Esophagus squamous epithelium (tissue), 5 donors: ENCODE measurements around the gene TUT4. TPM values are rescaled to one million over a fixed set of nuclear protein-coding genes. Genes with fewer than 3 reads are reported as not detected.

Experiments used
- DNase-seq: peaks from one replicate; lab custom pipeline; 2025; lab: John Stamatoyannopoulos, UW
- H3K27ac ChIP-seq, 4 donors: fragments of 200-600 bp; sonication (generic); one replicate each; pipeline ENCODE4 v1.5.1; 2016 to 2019; ENCODE audit warnings: mild to moderate bottlenecking in 1 of 4
- H3K27me3 ChIP-seq, 4 donors: fragments of 200-600 bp; sonication (generic); 1 replicate in 3 of 4; 2 replicates in 1 of 4; pipeline versions ENCODE4 v1.5.1 to v1.6.0; 2017 to 2021; ENCODE audit warnings: antibody characterized with exemption in 1 of 4
- H3K36me3 ChIP-seq, 3 donors: fragments of 200-600 bp; sonication (generic); one replicate each; pipeline ENCODE4 v1.5.1; 2016 to 2019
- H3K4me1 ChIP-seq, 3 donors: fragments of 200-600 bp; sonication (generic); one replicate each; pipeline ENCODE4 v1.5.1; 2017 to 2019
- H3K4me3 ChIP-seq, 4 donors: fragments of 200-600 bp; sonication (generic); 1 replicate in 3 of 4; 2 replicates in 1 of 4; pipeline ENCODE4 v1.5.1; 2016 to 2019; ENCODE audit warnings: mild to moderate bottlenecking in 2 of 4, moderate library complexity in 1 of 4
- H3K9me3 ChIP-seq, 3 donors: fragments of 200-600 bp; sonication (generic); one replicate each; pipeline ENCODE4 v1.5.1; 2016 to 2019
- POLR2A ChIP-seq, 4 donors: fragments of 450-650 bp; IDR thresholded peaks; one replicate each; pipeline ENCODE4 v1.6.1; 2017; ENCODE audit warnings: antibody characterized with exemption in 4 of 4, mild to moderate bottlenecking in 4 of 4, moderate library complexity in 3 of 4
- WGBS, 2 donors: methylation state at CpG; one replicate each; pipeline ENCODE4 v1.1.5; 2018; 5-methylcytosine and 5-hydroxymethylcytosine counted together
- intact Hi-C: fragments of 100-400 bp; cut with DNase I; formaldehyde crosslinking; loops from one replicate; pipeline ENCODE4 v1.15.0; 2022
- total RNA-seq, 4 donors: library from RNA; depleted of rRNA; stranded (reverse); fragments of >200 nt; gene quantifications; one replicate each; pipeline ENCODE4 v1.1.0, GENCODE V29; 2016
- TF ChIP-seq, protein P1 (sequence below), 6 experiments: fragments of 450-650 bp in 4 of 6; fragments of 200-600 bp in 2 of 6; sonication (generic) in 2 of 6; IDR thresholded peaks; one replicate each; pipeline ENCODE4 v1.5.1; 2016 to 2019; ENCODE audit warnings: antibody characterized with exemption in 6 of 6, mild to moderate bottlenecking in 4 of 6, moderate library complexity in 4 of 6
- donor health status: DM: yes; HTN: yes; CAD: no.

Gene TUT4
- total RNA-seq, 4 donors from 2014 or later, result 18.9 to 56.1 (median 26.8) TPM

GRCh38 chr1:52506920-52507546, 45.9 kb downstream of the TUT4 start:
- 76 to 77% methylated on average over 3 of the region's 3 CpGs for WGBS, 2 donors
- H3K27ac ChIP-seq, result no peak overlapping the region
- intact Hi-C loops, result no loop called here
- H3K4me1 ChIP-seq, result peaks cover 0 to 4% (median 0%) of the 10 kb centered on the region in 3 donors
- H3K9me3 ChIP-seq, result no peaks in the 10 kb centered on the region
- DNase-seq, result no peak
- no peaks in the 10 kb centered on the region for H3K27me3 ChIP-seq
- TF ChIP-seq, protein P1, sequence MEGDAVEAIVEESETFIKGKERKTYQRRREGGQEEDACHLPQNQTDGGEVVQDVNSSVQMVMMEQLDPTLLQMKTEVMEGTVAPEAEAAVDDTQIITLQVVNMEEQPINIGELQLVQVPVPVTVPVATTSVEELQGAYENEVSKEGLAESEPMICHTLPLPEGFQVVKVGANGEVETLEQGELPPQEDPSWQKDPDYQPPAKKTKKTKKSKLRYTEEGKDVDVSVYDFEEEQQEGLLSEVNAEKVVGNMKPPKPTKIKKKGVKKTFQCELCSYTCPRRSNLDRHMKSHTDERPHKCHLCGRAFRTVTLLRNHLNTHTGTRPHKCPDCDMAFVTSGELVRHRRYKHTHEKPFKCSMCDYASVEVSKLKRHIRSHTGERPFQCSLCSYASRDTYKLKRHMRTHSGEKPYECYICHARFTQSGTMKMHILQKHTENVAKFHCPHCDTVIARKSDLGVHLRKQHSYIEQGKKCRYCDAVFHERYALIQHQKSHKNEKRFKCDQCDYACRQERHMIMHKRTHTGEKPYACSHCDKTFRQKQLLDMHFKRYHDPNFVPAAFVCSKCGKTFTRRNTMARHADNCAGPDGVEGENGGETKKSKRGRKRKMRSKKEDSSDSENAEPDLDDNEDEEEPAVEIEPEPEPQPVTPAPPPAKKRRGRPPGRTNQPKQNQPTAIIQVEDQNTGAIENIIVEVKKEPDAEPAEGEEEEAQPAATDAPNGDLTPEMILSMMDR (IDR thresholded peaks at IDR 0.05), result no peak
- no peak for TF ChIP-seq POLR2A (IDR thresholded peaks at IDR 0.05)
- H3K4me3 ChIP-seq, result no peak overlapping the region
- H3K36me3 ChIP-seq, result peaks cover 0 to 36% (median 0%) of the 10 kb centered on the region in 3 donors

GRCh38 chr1:52506349-52506748, 46.5 kb downstream of the TUT4 start:
- peaks cover 0 to 4% (median 0%) of the 10 kb centered on the region in 3 donors for H3K4me1 ChIP-seq
- intact Hi-C loops, result no loop called here
- WGBS, 2 donors, result 91 to 95% methylated on average over 3 of the region's 3 CpGs
- H3K36me3 ChIP-seq, result peaks cover 0 to 40% (median 0%) of the 10 kb centered on the region in 3 donors
- no peak overlapping the region for H3K4me3 ChIP-seq
- no peak overlapping the region for H3K27ac ChIP-seq
- H3K27me3 ChIP-seq, result no peaks in the 10 kb centered on the region
- H3K9me3 ChIP-seq, result no peaks in the 10 kb centered on the region
- no peak for TF ChIP-seq POLR2A (IDR thresholded peaks at IDR 0.05)
- TF ChIP-seq, protein P1 (IDR thresholded peaks at IDR 0.05), result no peak
- no peak for DNase-seq

- intact Hi-C loops, result no loop called here
- no peak overlapping the region for H3K4me3 ChIP-seq
- H3K9me3 ChIP-seq, result no peaks in the 10 kb centered on the region
- no peaks in the 10 kb centered on the region for H3K4me1 ChIP-seq
- no peaks in the 10 kb centered on the region for H3K27me3 ChIP-seq
- TF ChIP-seq, protein P1 (IDR thresholded peaks at IDR 0.05), result no peak
- no peak for TF ChIP-seq POLR2A (IDR thresholded peaks at IDR 0.05)
- no peak for DNase-seq
- no peak overlapping the region for H3K27ac ChIP-seq
- WGBS, 2 donors, result 83 to 95% methylated on average over 1 of the region's 1 CpG
- peaks cover 0 to 39% (median 0%) of the 10 kb centered on the region in 3 donors for H3K36me3 ChIP-seq
Measured at GRCh38 chr1:52504720-52505119, 48.2 kb downstream of the TUT4 start.

- DNase-seq, result no peak
- no peaks in the 10 kb centered on the region for H3K9me3 ChIP-seq
- intact Hi-C loops, result no loop called here
- TF ChIP-seq, protein P1 (IDR thresholded peaks at IDR 0.05), result no peak
- TF ChIP-seq POLR2A (IDR thresholded peaks at IDR 0.05), result no peak
- H3K4me1 ChIP-seq, result no peaks in the 10 kb centered on the region
- no peak overlapping the region for H3K4me3 ChIP-seq
- no peaks in the 10 kb centered on the region for H3K27me3 ChIP-seq
- no peak overlapping the region for H3K27ac ChIP-seq
- peaks cover 0 to 36% (median 0%) of the 10 kb centered on the region in 3 donors for H3K36me3 ChIP-seq
Measured at GRCh38 chr1:52503706-52504105, 49.2 kb downstream of the TUT4 start.

- WGBS, 2 donors, result 69 to 77% methylated on average over 5 of the region's 5 CpGs
- peaks cover 0 to 34% (median 0%) of the 10 kb centered on the region in 3 donors for H3K36me3 ChIP-seq
- intact Hi-C loops, result no loop called here
- H3K4me1 ChIP-seq, result no peaks in the 10 kb centered on the region
- H3K4me3 ChIP-seq, result no peak overlapping the region
- no peak for DNase-seq
- no peak overlapping the region for H3K27ac ChIP-seq
- no peaks in the 10 kb centered on the region for H3K9me3 ChIP-seq
- TF ChIP-seq, protein P1 (IDR thresholded peaks at IDR 0.05), result no peak
- TF ChIP-seq POLR2A (IDR thresholded peaks at IDR 0.05), result no peak
- no peaks in the 10 kb centered on the region for H3K27me3 ChIP-seq
Measured at GRCh38 chr1:52502789-52503188, 50.1 kb downstream of the TUT4 start.
